ENCODE data around the gene PCSK9.

Gene PCSK9

DNA sequence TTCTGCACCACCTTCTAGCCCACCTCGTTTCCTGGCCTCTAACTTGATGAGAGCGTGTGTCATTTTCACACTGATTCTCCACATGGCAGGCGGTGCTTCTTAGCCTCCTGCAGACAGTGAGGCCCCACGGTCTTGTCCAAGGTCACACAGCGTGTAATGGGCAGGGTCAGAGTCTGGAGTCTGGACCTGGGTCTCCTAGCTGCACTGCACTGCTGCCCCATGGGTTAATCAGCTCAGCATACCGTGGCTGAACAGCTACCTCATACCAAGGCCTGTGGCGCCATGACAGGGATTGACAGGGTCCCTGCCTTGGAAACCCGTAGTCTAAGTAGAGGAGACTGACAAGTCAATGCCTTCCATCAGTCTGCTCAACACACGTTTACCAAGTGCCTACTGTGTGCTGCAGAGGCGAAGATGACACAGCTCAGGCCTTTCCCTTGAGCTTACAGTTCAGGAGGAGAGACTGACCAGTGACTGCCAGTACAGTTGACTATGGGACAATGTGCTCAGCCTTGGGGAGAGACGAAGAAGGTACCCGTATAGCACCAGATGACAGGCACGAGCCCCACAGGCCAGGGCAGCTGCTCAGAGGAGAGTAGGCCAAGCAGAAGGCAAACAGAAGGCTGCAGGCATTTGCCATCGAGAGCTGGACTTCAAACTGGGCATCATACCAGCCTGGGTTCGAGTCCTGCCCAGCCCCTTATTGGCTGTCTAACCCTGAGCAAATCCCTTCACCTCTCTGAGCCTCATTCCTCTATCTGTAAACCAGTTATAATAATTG is 5.5 kb downstream of the PCSK9 start:
- DNase-seq: no peak

DNA sequence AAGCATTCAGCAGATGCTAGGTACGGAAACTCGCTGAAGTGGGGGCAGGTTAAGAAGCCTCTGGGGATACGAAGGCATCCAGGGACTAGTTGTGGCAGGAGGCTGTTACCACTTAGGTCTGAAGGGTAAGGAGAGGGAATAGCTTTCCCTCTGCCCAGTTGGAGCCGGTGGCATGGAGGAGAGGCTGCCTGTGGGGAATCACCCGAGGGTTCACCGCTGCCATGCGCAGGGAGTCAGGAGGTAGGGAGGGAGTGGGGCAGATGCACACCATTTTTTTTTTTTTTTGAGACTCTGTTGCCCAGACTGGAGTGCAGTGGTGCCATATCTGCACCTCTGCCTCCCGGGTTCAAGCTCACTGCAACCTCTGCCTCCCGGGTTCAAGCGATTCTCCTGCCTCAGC is 6.1 kb downstream of the PCSK9 start:
- DNase-seq: no peak

DNA sequence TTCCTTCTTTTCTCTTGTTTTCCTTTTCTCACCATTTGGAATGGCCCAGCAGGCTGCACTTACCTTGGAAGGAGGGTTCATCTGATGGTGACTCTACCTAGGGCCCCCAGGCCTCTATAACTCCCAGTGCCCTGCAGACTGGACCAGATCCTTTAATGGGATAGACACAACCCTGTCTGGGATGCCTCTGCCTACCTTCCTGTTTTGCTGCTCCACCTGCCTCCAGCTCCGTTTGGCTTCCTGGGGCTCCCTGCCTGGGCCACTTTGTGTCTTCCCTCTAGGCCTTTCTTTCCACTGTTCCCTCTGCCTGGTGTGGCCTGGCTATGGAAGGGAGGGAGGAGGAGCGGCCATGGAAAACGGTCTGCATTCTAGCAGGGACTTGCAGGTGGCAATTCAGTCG is 7.5 kb downstream of the PCSK9 start:
- no peak for DNase-seq

DNA sequence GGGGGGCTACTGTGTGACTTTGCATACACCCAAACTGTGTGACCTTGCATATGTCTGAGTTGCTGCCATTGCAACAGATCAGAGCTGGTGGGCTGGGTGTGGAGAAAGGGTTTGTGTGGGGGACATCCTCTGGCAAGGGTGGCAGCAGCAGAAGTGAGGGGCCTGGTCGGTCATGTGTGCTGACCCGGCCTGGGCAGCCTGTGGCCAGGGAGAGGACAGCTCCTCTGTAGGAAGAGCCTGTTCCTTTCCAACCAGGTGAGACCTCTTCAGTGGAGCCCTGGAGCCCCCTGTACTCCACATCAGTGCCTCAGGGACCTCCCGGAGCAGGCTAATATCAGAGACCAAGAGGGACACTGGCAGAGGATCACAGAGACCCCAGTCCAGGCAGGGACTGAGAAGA is 8.3 kb downstream of the PCSK9 start:
- no peak for DNase-seq

DNA sequence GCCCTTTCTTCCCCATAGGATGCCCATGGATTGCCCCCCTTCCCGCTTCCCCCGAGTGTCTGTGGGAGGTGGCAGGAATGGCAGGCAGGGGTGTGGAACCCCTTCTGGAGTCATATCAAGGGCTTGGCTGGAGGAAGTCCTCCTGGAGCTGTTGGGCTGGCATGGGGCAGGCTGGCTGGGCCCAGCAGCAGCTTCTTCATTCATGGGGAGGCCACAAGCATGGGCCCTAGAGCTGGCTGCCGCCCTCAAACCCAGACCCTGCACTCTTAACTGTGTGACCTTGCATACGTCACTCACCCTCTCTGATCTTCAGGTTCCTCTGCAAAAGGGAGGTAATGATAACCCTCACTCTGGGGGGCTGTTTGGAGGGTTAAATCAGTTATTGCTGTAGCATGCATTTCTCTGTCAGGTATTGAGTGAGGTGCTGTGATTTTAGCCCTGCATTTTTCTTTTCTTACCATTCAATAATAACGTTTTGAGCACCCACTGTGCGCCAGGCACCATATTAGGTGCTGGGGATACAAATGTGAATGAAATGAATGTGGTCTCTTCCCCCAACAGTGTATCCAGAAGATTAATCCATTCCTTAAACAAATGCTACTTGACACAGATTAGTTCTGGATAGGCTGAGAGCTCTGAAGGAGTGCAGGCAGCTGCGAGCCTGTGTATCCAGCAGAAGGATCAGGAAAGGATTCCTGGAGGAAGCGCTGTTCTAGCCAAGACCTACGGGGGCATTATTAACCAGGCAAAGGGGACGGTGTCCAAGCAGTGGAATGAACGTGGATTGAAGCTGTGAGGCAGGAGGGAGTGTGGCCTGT is 9.3 kb downstream of the PCSK9 start:
- DNase-seq: no peak

DNA sequence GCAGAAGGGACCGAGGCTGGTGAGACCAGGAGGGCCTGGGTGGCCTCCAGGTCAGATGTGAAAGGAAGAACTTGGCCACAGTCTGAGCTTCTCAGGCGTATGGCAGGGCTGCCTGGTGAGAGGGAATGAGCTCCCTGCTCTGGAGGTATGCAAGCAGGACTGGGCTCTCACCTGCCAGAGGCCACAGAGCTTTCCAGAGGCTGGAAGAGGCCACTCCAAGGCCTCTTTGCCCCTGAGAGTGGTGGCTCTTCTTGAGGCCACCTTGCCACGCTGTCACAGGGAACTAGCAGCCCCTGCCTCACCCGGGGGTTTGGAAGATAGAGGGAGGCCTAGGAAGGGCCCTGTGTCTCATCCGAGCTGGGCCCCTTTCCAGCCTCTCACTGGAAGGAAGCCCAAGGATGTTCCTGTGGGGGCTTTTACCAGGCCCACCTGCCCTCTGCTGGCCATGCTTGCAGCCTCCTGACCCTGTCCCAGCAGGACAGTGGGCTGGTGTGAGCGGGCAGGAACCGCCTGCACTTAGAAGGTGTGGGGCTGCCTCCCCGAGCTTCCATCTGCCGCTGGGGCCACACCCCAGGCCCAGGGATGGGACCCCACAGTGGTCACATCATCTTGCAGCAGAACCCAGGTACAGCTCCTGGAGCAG is 10.0 kb downstream of the PCSK9 start:
- no peak for DNase-seq

DNA sequence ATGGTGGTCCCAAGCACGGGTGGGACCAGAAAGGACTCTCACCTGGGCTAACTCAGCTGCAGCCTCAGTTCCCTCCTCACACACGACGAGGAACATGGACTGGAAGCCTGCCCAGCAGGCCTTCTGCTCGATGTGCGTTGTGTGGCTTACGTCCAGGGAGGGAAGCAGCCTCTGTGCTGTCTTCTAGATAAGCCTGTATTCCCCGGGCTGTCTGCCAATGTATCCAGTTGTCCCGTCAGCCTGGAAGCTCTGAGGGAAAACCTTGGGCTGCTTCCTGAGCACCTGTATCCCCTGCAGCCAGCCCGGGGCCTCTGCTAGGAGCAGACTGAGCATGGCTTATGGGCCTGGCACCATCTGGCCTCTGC is 10.5 kb downstream of the PCSK9 start:
- no peak for DNase-seq

DNA sequence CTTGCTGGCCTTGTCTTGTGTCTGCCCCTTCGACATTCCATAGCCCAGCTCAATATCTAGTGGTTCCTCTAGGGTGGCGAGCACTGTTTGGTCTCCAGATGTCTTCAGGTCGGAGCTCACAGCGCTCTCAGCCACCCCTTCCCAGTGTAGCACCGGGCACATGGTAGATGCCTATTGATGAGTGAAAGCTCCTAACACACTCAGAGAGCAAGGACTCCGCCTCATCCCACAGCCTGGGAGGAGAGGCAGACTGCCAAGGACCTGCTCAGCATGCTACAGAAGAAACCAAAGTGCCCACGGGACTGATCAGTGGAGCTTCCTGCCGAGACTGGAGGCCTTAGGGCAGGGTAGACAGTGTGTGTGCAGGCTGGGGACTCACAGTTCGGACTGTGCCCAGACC is 10.9 kb downstream of the PCSK9 start:
- DNase-seq: no peak

DNA sequence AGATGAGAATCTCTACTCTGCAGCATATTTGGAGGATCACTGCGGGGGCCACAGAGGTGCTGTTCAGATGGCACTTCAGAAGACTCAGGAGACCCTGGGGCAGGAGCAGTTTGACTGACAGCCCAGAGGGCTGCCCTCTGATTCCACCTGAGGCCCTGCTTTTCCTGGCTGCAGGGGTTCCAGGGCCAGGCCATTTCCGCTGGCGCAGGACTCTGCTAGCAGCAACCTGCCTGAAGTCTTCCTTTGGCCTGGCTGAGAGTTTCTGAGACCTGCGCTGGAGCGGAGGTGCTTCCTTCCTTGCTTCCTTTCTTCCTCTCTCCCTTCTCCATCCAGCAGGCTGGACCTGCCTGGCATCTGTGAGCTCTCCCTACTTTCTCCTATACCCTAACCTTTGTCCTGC is 11.8 kb downstream of the PCSK9 start:
- no peak for DNase-seq

DNA sequence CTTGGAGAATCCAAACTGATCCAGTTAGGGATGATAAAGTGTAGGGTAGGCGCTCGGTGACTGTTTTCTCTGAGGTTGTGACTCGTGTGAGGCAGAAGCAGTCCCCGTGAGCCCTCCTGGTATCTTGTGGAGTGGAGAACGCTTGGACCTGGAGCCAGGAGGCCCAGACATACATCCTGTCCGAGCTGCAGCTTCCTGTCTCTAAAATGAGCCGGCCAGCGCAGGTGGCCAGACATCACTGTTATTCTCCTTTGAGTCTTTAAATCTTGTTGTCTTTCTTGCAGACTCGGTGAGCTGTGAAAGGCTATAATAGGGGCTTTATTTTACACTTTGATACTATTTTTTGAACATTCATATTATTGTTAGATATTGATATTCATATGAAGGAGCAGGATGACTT is 12.3 kb downstream of the PCSK9 start:
- DNase-seq: no peak

DNA sequence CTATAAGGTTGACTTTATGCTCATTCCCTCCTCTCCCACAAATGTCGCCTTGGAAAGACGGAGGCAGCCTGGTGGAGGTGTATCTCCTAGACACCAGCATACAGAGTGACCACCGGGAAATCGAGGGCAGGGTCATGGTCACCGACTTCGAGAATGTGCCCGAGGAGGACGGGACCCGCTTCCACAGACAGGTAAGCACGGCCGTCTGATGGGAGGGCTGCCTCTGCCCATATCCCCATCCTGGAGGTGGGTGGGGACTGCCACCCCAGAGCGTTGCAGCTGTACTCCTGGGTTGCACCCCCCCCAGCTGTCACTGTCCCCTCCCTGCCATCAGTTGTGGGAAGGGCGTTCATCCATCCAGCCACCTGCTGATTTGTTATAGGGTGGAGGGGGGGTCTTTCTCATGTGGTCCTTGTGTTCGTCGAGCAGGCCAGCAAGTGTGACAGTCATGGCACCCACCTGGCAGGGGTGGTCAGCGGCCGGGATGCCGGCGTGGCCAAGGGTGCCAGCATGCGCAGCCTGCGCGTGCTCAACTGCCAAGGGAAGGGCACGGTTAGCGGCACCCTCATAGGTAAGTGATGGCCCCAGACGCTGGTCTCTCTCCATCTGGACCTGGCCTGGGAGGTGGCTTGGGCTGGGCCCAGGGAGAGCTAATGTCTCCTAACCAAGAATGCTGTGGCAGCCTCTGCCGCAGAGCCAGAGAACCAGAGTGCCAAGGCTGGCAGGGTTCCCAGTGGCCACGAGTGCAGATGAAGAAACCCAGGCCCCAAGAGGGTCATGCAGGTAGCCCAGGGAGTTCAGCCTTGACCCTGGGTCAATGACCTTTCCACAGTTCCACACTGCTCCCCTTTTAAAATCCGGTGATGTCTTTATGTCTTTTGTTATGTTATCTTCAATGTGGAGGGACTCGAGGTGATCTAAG is 13.1 kb downstream of the PCSK9 start:
- DNase-seq: no peak

DNA sequence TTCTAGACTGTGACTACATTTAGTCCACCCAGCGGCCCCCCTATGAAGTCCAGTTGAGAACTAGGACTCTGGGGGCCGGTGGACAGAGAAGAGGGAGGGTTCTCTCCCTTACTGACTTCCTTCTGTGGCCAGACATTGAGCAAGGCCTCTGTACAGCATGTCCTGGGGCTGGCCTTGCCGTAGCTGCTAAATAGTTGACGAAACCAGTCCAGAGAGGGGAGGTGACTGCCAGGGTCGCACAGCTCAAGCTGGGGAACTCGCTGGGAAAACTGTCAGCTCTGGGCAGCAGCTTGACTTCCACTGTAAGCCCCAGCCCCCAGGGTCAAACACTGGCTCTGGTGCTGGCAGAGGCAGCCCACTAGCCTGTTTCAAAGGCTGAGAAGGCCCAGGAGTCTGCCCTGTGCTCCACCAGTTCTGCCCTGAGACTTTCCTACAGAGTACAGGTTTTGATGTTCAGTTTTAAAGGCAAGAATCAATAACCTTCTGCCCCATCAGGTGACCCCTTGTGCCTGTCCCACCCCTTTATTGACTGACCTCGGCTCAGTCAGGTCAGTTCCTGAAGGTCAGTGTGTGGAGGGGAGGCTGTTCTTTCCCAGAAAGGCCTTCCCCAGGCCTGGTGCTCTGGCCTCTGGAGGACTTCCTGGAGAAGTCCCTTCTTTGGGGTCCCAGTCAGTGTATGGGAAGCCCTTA is 14.1 kb downstream of the PCSK9 start:
- DNase-seq: no peak

DNA sequence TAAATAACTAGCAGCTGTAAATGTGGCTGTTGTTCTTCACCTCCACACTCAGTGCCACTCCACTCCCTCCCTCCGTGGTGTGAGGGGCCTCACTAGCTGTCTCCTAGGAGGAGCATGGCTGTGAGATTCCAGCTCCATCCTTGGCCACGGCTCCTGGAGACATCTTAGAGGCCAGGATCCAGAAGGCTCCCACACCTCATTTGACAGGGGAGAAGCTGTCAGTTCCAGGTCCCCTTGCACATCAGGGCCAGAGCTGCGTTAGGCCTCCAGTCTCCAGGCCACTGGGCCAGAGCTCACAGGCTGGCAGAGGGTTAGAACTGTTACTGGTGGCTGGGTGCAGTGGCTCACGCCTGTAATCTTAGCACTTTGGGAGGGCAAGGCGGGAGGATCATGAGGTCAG is 15.0 kb downstream of the PCSK9 start:
- DNase-seq: no peak

DNA sequence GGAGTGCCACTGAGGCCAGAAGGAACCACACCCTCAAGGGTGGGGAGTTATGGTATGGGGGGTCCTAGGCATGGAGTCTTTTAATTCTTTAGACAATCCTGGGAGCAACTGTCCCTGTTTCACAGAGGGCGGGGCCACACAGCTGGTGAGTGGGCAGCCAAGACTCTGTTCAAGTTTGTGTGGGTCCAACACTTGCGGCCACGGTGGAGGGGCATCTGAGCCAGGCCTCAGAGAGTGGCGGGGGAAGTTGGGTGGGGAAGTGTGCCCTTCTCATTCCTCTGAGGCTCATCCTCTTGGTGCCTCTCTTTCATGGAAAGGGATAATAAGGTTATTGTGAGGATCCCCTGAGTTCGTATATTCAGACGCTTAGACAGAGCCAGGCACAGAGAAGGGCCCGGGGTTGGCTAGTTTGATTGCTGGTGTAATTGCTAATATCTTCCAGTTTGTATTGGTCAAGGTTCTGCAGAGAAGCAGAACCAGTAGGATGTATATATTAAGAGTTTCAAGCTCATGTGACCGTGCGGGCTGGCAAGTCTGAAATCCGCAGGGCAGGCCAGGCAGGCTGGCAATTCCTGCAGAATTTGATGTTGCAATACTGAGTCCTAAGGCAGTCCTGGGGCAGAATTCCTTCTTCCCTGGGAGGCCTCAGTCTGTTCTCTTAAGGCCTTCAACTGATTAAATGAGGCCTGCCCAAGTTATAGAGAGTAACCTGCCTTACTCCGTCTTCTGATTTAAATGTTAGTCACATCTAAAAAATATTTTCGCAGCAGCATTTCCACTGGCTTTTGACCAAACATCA is 15.9 kb downstream of the PCSK9 start:
- DNase-seq: no peak

DNA sequence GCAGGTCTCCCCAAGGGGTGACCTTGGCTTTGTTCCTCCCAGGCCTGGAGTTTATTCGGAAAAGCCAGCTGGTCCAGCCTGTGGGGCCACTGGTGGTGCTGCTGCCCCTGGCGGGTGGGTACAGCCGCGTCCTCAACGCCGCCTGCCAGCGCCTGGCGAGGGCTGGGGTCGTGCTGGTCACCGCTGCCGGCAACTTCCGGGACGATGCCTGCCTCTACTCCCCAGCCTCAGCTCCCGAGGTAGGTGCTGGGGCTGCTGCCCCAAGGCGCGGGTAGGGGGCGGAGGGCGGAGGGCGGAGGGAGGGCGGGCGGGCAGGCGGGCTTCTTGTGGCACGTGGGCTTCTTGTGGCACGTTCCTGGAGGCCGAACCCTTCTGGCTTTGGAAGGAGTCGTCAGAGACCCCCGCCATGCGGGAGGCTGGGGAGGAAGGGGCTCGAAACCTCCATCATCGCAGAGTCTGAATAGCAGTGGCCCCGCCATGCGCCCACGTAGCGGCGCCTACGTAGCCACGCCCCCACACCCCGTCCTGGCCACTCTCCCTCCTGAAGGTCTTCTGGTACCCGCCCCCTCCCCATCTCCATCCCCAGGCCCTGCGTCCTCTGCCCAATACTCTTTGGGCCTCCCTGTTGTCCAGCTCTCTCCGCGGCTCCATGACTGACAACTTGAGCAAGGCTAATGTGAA is 16.7 kb downstream of the PCSK9 start:
- no peak for DNase-seq

DNA sequence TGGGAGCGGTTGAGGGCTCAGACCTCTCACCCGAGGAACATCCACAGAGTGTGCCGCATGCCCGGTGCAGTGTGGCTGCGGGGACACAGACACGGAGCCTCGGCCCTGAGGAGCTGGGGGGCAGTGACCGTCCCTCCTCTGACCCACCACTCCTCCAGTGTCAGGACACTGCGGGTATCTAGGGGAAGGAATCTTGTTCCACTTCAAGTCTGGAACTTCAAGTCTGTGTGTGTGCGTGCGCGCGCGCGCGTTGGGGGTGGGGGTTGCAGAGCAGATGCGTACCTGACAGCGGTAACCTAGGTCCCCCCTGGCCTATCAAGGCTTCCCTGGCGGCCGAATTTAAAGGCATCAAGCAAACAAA is 17.3 kb downstream of the PCSK9 start:
- DNase-seq: no peak

DNA sequence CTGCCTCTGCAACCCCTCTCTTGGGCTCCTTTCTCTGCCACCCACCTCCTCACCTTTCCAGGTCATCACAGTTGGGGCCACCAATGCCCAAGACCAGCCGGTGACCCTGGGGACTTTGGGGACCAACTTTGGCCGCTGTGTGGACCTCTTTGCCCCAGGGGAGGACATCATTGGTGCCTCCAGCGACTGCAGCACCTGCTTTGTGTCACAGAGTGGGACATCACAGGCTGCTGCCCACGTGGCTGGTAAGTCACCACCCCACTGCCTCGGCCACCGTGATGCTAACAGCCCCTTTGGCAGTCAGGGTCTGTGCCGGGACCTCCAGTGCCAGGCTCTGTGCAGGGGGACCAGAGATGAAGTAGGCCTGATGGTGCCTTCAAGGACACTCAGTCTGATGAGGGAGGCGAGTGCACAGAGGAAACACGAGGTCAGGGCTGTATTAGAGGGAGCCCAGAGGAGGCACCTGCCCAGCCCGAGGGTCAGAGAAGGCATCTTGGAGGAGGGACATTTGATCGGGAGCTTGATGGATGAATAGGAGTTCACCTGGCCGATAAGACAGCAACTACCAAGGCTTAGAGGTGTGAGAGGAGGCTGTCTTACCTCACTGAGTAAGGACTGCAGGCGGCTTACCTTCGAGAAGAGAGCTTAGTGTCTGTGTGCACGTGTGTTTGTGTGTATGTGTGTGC is 18.1 kb downstream of the PCSK9 start:
- no peak for DNase-seq

DNA sequence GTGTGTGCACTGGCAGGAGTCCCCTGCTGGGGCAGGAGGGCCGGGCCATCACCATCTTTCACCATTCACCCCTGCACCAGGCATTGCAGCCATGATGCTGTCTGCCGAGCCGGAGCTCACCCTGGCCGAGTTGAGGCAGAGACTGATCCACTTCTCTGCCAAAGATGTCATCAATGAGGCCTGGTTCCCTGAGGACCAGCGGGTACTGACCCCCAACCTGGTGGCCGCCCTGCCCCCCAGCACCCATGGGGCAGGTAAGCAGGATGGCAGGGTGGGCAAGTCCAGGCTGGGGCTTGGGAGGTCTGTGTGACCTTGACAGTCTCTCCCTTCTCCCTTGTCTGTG is 18.6 kb downstream of the PCSK9 start:
- no peak for DNase-seq

DNA sequence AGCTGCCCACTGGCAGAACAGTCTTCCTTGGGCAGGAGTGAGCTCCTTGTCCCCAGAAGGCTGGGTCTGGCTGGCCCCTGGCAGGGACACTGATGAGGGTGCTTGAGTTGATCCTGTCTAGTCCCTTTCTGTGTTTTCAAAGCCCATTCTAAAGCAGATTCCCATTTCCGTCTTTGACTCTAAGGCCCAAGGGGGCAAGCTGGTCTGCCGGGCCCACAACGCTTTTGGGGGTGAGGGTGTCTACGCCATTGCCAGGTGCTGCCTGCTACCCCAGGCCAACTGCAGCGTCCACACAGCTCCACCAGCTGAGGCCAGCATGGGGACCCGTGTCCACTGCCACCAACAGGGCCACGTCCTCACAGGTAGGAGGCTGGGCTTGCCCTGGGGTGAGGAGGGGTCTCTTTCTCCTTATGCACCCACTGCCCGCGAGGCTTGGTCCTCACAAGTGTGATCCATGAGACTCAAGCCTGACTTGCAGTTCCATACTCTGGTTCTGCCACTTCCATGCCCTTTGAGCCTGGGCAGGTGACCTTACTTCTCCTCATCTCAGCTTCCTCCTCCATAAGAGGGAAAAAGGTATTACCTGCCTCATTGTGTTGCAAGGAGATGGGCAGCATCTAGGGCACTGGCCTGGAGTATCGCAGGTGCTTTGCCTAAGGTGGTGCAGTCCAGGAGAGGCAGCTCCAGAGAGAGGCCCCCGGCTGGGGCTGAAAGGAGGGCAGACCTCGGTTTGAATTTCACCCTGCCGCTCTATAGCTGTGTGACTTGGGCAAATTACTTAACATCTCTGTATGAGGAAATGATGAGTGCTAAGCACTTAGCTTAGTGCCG is 20.2 kb downstream of the PCSK9 start:
- DNase-seq: no peak

All from NCI-H345 (cell line).